AG10803 (cell line): Measurements from ENCODE around the gene SLC39A7.

Experiments used
- DNase-seq: peaks from one replicate; pipeline ENCODE4 v3.0.0; 2010; ENCODE audit warnings: low read depth
- H3K4me3 ChIP-seq: 2 replicates; pipeline ENCODE4 v1.5.1; 2011; ENCODE audit warnings: mild to moderate bottlenecking, low read length, control low read depth
- TF ChIP-seq, protein P1 (sequence below): conservative IDR thresholded peaks from 2 replicates; pipeline ENCODE4 v1.5.1; 2011; ENCODE audit warnings: mild to moderate bottlenecking, low read length, control low read depth, inconsistent platforms

Gene SLC39A7

DNA sequence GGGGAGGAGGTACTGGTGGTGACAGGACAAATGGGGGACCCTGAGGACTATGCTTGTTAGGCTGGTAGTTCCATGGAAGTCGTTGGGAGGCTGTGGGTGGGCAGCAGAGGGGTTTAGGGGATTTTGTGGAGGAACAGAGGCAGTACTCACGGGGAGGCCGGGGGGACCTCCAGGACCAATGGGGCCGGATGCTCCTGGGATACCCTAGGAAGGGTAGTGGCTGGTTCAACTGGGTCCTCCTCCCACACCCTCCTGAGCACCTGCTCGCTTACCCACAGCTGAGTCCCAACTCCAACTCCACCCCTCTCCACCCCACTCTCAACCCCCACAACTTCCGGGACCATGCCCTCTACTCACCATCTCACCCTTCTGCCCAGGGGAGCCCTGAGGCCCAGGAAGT, 34.3 kb upstream of the SLC39A7 start:
- TF ChIP-seq, protein P1, sequence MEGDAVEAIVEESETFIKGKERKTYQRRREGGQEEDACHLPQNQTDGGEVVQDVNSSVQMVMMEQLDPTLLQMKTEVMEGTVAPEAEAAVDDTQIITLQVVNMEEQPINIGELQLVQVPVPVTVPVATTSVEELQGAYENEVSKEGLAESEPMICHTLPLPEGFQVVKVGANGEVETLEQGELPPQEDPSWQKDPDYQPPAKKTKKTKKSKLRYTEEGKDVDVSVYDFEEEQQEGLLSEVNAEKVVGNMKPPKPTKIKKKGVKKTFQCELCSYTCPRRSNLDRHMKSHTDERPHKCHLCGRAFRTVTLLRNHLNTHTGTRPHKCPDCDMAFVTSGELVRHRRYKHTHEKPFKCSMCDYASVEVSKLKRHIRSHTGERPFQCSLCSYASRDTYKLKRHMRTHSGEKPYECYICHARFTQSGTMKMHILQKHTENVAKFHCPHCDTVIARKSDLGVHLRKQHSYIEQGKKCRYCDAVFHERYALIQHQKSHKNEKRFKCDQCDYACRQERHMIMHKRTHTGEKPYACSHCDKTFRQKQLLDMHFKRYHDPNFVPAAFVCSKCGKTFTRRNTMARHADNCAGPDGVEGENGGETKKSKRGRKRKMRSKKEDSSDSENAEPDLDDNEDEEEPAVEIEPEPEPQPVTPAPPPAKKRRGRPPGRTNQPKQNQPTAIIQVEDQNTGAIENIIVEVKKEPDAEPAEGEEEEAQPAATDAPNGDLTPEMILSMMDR = no peak
- H3K4me3 ChIP-seq = no peak overlapping the region
- DNase-seq = no peak

DNA sequence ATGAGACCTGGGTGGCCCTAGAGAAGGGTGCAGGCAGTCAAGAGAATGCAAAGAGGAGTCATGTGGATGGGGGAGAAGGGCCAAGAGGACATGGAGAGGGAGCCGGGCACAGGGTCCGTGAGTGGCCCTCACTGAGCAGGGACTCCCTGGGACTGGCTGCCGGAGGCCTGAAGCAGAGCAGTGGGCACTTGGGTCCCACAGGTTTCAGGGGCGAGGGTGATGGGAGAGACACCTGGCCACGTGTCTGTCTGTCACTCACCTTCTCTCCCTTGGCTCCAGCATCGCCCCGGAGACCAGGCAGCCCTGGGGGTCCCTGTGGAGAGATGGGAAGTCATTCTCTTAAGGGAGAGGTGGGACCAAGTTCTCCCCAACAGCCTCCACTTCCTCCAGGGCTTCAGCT, 33.9 kb upstream of the SLC39A7 start:
- no peak for DNase-seq
- H3K4me3 ChIP-seq = no peak overlapping the region
- TF ChIP-seq, protein P1 = no peak

DNA sequence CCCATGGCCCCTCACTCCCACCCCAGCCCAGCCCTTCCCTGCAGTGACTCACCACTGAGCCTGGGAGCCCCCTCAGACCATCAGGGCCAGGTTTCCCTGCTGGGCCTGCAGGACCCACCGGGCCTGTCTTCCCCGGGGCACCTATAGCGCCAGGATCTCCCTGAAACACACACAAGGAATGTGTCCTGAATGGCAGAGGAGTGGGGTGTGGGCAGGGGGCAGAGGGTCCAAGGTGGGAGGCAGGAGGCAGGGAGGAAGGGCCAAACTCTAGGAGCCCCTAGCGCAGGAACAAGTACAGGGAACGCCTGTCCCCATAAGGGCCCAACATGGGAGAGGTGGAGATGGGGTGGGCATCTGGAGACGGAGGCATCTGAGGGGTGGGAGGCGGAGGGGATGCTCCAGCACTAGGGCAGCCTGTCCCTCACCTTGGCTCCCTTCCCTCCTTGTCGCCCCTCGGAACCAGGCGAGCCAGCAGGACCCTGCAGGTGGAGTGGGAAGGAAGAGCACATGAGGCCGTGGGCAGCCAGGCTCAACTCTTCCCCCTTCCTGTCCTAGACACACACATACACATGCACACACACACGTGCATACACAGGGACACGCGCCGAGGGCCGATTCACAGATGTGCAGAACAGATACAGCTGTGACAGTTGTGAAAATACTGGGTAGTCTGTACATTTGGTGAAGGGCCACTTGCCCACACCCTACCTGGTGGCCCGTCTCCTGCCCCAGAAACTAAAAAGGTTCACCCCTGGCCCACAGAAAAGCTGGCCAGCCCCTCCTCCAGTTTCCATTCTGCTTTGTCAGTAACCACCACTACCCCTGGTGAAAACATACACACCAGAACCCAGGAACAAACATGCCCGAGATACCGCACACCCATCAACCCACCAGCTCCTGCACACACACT, 33.0 kb upstream of the SLC39A7 start:
- no peak overlapping the region for H3K4me3 ChIP-seq
- TF ChIP-seq, protein P1 = no peak
- no peak for DNase-seq

DNA sequence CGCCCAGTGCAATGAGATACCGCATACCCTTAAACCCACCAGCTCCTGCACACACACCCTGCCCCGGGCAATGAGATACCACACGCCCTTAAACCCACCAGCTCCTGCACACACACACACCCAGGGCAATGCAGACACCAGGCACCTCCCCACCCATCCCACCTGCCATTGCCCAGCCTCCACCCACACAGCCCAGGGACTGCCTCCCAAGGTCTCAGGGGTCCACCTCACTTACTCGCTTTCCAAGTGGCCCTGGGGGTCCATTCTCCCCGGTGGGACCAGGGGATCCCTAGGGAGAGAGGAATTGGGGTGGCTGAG, 32.4 kb upstream of the SLC39A7 start:
- TF ChIP-seq, protein P1 = no peak
- no peak overlapping the region for H3K4me3 ChIP-seq
- DNase-seq = no peak

DNA sequence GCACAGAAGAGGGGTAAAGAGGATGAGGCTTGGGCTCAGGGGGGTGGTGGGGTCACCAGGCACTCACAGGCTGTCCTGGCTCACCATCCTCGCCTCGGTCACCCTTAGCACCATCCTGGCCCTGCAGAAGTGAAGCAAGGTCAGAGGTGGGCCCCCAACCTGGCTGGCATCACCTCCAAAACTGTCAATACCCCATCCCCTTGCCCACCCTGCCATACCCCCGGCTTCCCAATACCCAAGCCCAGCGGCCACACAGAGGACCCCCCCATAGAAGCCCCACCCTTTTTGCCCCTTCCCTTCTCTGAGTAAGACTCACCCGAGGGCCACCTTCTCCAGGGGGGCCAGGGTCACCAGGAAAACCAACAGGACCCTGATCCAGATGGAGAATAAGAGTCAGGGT, 32.0 kb upstream of the SLC39A7 start:
- DNase-seq = no peak
- TF ChIP-seq, protein P1 = no peak
- H3K4me3 ChIP-seq = no peak overlapping the region

DNA sequence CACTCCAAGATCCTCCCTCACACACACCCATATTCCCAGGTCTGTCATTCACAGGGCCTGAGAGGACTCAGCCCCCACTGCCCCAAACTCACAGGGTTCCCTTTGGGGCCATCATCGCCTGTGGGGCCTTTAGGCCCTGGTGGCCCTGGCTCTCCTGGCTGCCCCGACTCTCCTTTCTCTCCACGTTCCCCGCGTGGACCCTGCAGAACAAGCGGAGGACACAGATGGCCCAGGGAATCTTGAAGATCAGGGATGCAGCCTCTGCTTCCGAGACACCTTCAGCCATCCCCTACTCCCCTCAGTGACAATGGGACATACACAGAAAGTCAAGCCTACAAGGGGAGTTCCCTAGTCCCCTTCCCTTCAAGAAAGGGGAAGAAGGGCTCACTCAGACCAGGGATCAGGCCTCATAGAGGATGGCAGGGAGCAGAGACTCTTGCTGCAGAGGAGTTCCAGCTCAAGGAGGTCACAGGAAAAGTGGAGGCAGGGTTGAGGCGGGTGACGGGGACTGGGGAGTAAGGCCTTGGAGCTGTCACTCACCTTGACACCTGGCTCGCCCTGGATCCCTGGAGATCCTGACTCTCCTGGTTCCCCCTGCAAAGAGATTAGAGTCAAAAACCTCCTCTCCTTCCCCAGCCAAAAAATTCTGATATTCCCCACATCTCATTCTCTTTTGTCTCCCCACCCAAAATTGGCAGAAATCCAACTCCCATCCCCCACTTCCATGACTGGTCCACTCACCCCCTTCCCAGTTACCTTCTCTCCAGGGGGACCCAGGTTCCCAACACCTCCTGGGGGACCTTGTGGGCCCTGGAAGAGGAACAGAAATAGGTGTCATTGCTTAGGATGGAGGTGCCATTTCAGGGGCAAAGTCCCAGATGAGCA, 31.1 kb upstream of the SLC39A7 start:
- TF ChIP-seq, protein P1 = no peak
- no peak overlapping the region for H3K4me3 ChIP-seq
- DNase-seq = no peak
